ENCODE results near the gene LPAR2.

LPAR2 gene

DNA sequence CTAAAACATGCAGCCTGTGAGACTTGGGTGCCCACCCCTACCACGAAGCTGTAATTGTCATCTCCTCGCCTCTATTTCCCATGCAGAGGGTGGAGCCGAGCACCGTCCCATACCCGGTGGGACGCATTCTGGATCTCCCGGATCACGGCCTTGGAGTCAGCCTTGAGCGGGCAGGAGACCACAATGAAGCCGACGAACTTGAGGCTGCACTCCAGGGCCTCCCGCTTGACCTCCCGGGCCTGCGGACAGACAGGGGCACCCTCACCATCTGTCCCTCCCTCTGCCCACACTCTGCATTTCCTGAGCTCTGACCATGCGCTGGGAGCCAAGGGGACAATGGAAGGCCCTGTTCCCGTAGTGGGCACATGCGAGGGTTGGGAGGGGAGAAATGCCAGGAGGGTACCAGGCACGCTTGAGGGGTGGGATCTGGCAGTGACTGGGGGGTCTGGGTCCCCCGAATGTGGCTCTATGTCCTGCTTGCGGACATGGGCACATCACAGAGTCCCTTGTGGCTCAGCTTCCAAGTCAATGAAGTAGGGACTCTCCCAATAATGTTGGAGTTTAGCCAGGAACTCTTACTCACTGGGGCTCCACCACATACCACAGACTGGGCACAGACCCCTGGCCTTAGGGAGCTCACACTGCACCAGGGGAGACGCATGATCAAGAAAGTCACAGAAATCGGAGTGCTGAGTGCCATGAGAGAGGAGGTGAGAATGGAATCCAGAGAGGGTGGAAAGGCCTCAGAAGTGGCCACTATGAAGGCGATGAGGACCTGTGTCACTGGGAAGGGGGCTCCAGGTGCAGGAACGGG is 24.7 kb upstream of the LPAR2 start:
- no peak for DNase-seq

DNA sequence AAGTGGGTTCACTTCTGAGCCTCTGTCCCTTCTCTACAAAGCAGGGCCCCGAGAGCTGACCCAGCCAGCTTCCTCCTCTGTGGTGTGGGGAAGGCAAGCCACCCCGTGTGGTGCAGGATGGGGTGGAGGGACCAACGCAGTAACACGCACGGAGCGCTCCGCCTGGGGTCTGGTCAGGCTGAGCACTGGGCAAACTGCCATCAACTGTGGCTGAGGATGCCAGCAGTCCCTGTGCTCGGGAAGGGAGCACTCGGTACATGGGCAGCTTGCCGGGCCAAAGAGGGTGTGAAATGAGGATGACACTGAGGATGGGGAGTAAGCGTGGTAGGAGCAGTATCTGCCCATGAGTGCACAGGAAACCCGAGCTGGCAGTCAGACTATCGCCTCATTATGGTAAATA is 23.1 kb upstream of the LPAR2 start:
- no peak for DNase-seq

DNA sequence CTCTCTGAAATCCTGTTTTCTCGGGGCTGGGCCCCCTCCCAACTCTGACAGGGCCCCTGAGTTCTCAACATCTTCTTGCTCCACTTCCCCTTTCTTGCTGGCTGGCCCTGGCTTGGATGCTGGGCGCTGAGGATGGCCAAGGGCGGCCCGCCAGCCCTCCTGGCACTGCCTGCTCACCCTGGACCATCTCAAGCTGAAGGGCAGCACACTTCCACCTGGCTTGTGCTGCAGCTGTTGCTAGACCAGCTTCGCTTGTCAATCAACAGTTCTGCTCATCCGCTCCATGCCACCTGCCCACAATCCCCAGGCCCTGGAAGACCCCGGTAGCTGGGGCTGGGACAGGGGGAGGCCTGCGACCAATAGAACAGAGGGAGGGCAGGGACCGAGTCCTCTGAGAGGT is 22.3 kb upstream of the LPAR2 start:
- DNase-seq: no peak

DNA sequence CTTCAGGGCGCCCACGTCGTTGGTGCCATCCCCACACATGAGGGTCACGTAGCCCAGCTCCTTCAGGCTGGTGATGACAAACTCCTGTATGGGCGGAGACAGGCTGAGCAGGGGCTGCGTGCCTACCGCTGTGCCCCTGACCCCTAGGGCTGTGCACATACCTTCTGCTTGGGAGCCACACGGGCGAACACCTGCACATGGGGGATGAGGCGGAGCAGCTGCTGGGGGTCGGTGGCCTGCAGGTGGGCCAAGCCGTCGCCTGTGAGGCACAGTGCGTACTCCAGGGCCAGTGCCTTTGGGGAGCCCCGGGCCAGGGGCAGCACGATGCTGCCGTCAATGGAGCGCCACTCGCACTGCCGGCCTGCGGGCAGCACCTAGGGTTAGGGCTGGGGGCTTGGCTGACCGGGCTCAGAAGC is 21.6 kb upstream of the LPAR2 start:
- no peak for DNase-seq

DNA sequence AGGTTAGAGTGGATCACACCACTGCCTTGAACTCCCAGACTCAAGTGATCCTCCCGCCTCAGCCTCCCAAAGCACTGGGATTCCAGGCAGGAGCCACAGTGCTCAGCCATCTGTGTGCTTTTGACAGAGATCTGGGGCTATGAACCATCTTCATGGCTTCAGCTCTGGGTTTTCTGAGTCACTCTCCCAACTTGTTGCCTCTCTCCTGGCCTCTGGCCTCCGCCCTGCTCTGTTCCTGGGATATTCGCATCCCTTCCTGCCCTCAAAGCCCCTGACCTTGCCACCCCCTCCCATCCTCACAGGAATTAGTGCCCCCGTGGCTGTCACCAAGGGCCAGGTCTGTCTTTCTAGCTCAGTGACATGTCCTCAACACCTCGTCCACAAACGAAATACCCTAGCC is 21.1 kb upstream of the LPAR2 start:
- DNase-seq: no peak

DNA sequence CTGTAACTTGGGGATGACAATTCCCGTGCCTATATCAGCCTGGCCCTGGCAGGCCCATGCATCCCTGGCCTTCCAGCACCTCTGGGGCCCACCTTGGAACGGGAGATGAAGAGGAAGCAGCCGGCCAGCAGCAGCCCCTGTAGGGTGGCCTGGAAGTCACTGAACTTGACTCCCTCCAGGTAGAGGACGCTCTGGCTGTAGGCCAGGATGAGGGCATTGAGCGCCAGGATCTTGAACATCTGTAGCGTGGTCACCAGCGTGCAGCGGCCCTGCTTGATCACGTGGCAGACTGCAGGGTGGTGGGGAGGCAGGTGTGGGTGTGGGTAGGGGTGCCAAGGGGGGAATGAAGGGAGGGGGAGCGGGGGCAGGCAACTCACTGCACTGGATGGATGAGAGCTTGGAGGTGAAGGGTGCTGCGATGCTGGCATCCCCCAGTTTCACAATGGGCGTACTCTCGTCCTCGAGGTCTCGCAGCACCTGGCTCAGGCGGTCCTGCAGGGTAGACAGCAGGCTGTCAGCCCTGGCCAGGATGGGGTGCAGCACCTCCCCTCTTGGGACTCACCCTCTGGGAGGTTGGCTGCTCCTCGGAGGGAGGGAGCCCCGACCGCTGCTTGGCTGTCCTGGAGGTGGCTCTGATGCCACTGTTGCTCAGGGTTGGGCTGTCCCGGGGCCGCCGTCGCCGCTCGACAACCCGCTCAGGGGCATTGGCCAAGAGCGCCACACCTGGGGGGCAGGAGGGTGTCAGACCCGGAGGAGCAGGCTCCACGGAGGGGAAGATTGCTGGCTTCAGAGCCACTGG is 19.2 kb upstream of the LPAR2 start:
- no peak for DNase-seq

DNA sequence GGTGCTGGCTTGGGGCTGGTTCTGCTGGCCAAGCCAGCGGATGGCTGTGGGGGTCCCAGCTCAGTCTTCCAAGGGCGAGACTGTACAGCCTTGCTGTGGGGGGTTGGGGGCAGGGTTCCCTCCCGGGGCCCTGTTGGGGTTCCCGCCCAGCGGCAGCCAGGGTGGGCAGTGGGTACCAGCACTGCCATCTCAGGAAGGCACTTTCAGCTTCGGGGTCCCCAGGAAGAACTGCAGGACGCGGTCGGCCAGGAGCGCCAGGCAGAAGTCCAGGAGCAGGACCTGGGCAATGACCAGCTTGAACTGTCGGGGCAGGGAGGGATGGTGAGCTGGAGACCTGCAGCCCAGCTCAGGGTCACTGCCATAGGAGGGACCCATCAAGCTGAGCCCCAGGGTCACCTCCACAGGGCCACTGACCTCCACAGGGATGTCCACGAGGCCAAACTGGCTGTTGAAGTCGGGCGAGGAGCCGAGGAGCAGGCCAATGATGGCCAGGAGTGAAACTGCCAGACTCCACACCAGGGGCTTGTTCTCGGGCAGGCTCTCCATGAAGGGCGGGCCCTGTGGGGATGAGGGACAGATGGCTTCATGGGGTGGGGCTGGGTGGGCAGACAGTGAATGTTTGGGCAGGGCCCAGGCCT is 17.3 kb upstream of the LPAR2 start:
- DNase-seq: no peak

DNA sequence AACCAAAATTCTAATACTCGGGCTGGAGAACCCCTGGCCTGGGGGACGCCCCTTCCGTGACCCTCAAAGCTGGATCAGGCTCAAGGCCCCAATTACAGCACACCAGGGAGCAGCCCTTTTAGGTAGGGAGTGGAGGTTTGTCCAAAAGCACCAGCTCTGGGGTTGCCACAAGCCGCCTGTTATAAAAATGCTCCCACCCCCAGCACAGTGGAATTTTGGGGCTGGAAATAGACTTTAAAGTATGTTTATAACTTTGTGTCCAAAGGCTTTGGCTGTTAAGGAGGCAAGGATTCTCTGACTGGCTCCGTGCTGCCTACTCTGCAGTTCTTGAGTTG is 16.0 kb upstream of the LPAR2 start:
- DNase-seq: no peak

DNA sequence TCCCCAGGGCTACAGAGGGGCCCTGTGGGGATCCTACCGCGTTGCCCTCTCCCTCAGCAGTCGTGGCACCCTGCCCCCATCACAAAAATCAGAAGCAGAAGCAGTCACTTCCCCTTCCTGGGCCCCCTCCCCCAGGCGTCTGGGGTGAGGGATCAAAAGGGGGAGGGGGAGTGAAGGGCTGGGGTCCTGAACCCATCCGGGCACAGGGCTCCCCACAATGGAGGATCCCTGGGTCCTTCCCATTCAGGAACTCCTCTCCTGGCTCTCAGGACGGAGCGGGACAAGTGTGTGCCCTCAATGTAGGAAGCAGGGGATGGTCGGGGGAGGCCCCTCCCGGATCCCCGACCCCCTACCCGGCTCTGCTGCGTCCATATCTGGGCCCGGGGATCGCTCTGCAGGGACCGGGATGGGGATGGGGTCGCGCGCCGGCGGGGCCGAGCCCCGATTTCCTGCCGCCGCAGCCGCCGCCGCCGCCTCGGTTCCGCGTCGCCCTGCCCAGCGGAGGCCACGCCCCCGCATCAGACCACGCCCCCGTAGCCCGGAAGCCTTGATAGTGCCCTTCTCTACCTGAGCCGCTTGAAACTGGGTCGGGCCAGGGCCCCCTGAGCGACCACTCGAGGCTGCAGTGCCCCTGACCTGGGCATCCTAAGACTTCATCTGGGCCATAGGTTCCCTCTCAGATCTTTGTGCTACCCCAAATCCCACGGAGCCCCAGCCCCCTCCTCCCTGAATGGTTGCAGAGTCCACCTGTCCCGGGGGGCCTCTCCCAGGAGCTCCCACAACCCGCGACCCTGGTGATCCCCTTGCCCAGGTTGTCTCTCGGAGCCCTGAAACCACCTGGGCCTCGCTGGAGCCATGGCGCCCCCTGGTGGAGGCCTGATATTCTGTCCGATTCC is 15.4 kb upstream of the LPAR2 start, which contains the start of gene GMIP:
TSS of gene GMIP (minus strand) at position 500 of the 896 bp plus-strand sequence. CDS start at position 372, 128 bp downstream.
- DNase-seq: peak; percentile 79

DNA sequence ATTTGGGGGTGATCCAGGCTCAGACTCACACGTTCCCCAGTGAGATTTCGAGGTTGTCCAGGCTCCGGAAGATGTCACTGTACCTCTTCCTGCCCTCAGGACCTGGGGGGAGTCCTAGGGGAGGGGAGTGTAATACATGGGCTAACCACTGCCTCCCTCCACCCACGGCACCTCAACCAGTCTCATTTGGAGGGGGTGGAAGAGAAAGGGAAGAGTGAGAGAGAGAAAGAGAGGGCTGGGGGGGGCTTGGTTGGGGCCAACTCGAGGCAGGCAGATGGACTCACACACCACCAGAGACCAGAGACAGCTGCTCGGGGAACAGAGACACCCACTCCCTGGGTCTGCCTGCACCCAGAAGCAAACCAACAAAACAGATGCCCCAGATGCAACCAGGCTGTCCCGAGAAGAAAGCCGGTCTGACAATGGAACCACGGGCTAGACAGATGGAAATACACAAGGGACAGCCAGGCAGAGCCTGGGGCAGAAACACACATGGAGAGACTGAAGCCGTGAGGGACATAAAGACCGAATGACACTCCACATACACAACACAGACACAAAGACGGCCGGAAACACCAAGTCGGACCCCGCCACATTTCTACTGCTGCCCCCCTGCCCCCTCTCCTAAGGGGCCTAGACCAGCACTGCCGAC is 14.6 kb upstream of the LPAR2 start:
- peak; percentile 40 for DNase-seq

DNA sequence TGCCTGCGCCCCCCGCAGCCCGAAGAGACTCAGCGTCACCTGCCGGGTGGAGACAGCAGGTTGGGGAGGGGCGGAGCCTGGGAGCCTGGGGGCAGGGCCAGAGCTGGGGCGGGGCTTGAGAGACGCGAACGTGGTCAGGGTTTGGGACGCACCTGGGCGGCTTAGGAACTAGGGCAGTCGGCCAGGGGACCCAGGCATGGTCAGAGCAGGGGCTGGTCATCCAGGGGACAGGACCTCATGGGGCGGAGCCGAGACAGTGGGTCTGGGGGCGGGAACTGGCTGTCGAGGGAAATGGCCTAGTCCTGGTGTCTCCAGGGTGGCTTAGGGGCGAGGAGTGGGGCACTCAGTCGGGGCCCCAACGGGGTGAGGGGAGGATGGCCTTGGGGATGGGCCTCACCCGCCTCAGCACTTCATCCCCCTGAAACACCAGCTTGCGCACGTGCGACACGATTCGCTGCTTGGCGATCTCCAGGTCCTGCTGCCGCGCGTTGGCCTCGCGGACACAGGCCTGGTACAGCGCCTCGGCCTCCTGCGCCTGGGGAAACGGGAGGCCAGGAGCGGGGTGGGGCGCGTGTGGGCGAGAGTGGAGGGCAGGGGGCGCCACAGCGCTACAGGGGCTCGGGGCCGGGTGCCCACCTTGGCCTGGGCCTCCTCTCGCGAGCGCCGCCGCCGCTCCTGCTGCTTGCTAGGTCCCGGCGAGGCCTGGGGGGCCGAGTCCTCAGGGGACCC is 9.7 kb upstream of the LPAR2 start:
- no peak for DNase-seq

DNA sequence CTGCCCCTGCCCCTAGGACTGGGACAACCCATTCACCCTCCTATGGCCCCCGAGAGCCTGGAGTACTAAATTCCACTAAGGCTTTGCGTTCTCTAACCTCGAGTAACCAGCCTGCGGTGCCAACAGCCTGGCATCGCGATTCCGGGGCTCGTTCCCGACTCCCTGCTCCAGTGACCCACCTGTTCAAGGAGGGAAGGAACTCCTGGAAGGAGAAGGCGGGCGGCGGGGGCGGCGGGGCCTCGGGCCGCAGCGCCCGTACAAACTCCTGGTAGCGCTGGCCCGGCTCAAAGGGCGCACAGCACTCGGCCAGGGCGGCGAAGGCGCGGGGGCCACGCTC is 9.1 kb upstream of the LPAR2 start:
- no peak for DNase-seq

DNA sequence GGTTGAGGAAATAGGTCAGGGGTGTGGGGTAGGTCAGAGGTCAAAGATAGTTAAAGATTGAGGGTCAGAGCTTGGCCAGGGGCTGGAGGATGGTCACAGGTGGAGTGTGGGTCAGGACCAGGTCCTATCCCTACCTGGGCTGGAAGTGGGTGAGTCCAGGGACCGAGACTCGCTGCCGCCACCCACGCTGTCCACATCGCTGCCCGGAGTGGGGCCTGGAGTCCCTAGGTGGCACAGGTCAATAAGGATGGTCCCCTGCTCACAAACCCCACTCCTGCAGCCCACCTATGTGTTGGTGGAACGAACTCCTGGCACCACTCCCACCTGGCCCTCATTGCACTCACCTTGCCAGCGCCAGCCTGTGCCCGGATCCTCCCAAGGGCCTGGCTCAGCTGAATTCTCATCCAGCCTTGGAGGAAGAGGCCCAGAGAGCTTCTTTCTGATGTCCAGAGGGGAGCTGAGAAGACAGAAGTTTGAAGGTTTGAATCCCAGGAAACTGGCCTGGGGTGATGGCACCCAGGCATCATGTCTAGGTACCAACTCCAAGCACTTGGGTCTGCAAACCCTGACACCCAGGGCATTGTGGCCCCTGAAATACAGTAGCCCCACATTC is 8.7 kb upstream of the LPAR2 start:
- DNase-seq: no peak

DNA sequence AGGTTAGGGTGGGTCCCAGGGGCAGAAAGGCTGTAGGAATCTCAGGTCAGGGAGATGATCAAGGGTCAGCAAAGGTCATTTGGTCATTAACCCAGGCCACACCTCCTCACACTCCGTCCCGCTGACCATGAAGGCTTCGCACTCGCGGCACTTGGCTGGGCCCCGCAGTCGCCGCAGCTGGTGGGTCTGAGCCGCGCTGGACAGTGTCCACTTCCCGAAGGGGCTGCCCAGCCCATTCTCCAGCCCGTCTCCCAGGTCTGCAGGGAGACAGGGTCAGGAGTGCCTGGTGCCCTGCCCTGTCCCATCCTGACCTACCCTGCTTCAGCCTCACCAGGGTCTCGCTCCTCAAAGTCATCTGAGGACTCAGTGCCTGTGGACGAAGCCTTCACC is 7.3 kb upstream of the LPAR2 start:
- no peak for DNase-seq

DNA sequence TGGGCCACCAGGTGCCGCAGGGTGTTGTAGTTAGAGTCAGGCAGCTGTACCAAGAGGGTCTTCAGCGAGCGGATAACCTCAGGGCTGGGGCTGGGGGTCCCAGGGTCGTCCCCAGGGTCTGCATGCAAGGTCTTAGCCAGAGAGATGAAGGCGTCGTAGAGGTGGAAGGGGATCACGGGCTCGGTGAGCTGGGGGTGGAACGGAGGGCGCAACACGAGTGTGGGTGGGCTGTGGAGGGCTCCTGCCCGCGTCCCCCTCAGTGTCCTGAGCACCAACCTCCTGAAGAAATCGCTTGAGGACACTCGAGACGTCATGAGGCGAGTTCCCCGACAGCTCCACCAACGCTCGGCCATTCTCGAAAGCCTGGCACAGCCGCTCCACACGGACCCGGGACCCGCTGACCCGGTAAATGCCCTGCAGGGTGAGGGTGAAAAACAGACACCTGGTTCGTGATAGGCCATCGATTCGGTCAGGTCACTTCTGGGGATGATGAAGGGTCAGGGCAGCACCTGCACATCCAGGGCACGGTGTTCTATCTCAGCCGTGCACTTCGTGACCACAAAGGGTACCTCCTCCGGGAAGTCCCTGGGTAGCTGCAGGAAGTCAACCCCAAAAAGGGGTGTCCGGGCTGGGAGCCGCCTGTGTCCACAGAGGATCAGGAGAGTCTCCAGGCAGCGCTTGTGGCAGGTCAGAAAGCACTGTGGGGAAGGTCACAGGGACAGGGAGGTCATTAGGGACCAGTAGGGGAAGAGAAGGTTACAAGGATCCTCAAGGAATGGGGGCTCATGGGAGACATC is 6.7 kb upstream of the LPAR2 start:
- DNase-seq: no peak

DNA sequence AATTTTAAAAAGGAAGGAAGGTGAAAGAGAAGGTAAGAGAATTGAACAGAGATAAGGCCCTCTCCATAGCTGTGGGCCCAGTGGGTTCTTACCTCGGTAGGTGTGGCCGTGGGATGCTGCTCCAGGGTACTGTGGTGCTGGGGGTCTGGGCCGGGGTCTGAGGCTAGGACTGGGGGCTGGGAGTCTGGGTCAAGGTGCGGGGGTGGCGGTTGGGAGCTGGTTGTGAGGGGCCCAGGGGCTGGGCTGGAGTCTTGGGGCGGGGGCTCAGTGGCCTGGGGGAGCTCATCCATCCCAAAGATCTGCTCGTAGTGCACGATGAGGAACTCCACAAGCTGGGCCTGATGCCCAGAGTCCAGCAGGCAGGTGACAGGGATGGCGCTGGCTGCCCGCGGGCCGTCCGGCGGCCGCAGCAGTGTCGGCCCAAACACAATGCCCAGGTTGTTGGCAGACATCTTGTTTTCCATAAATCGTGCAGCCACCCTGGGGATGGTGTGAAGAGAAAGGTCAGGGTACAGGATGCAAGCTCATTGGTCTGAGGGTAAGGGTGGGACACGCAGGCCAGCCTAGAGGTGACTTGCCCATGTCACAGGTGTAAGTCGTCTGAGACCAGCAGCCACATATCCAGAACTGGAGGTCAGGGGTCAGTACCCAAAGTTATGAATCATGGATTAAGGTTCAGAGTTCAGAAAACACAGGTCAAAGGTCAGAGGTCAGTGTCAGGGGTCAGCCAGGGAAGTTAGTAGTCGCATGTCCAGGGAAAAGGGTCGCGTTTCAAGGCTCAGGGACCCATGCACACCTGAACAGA is 5.9 kb upstream of the LPAR2 start:
- DNase-seq: no peak

DNA sequence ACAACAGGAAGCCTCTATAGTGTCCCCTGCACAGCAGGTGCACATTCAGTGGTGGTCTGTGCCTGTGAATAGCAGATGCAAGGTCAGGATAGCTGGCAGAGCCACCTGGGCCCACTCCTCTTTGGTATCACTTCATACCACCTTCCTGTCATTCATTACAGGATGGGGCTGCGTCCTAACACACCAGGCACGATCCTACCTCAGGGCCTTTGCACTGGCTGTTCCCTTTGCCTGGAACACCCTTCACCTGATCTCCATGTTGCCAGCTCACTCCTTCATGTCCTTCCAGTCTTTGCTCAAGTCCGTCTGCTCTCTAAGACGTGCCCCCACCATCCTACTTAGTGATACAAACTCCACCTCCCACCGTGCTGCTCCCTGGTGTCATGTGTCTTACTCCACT is 4.6 kb upstream of the LPAR2 start:
- no peak for DNase-seq

DNA sequence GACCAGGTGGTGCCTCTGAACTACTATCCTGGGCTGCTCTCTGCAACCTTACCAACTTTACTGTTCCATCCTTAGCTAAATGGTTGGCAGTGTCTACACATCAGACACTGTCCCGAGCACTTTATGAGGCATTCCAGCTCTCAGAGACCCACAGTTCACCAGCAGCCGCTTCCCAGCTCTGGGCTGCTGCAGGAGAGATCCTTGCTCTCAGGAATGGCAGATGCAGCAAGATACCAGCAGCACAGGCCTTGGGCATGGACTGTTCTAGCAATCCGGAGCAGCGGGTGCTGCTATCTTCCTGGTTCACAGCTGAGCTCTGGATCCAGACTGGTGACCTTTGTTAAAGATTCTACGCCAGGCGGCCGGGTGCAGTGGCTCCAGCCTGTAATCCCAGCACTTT is 3.3 kb upstream of the LPAR2 start:
- no peak for DNase-seq

DNA sequence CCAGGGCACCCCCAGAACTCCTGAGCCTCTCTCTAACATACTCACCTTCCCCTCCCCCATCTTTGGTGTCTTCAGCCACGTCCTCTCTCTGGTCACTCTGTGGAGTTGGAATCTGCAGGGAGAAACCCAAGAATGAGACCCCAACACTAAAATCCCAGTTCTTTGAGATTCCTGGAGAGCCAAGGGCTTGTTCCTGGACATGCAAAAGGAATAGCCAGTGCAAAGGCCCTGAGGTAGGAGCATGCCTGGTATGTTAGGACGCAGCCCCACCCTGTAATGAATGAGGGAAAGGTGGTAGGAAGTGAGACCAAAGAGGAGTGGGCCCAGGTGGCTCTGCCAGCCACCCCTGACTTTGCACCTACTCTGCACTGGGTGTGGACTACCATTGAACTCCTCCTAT is 2.4 kb upstream of the LPAR2 start:
- no peak for DNase-seq

DNA sequence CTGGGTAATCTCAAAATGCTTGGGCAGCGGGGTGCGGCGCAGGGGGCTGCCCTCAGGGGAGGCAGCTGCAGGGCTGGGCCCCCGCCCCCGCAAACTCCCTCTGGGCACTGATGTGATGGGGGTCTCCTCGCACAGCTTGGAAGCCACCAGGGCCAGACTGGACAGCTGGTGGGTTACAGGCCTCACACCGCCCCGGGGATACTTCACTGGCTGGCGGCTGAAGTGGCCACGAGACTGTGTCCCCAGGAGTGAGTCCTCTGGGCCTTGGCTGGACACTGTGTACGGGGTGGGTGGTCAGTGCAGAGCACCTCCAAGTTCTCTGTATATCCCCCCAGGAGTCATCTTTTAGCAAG is 2.0 kb upstream of the LPAR2 start:
- DNase-seq: no peak

Data from DMS79 treated with DMSO at 0.1 percent for 48 hours (cell line).